Measurements from ENCODE around the gene TNFRSF1B.

GRCh38 chr1:12123172-12123571 is 43.6 kb upstream of the TNFRSF1B start:
- TF ChIP-seq CTCF (IDR thresholded peaks at IDR 0.05) (no peak), POLR2A (IDR thresholded peaks at IDR 0.05) (no peak)
